HG02981 (cell line): ENCODE data around the gene RUNDC3A.
"Not testable (repeated sequence)": the region's sequence is repeated elsewhere in the genome, so short reads cannot be mapped to it uniquely, and the experiment has no call there.

Experiments
- ATAC-seq: cut with Tn5 transposase; IDR thresholded peaks from one replicate; pipeline ENCODE4 v1.9.1; 2021; ENCODE audit warnings: mild to moderate bottlenecking, moderate library complexity; ENCODE audit not compliant: unreplicated experiment

RUNDC3A gene

DNA sequence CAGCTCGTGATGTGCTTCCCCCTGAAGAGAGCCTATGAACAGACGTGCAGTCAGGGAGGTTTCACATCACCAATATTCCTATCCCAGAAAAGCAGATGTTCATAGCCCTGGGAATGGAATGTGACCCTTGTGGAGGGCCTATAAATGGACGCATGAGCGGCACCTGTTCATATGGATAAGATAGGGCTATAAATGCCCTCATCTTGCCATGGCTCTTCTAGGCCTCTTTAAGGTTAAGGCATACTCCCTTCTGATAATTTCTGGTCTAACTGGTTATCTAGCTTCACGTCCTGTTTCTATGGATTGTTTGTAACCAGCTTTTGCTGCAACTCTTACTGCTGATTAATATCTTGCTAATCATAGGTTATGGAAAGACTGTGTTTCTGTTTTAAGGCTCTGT is 32.2 kb downstream of the RUNDC3A start:
- ATAC-seq = not testable (repeated sequence)

GRCh38 chr17:44343510-44344209 is 35.3 kb downstream of the RUNDC3A start:
- no peak for ATAC-seq

- ATAC-seq = peak; percentile 47
Observed at GRCh38 chr17:44344939-44345453, 36.6 kb downstream of the RUNDC3A start, which contains the start of gene GRN. Gene GRN (plus strand): TSS chr17:44345302. CDS start chr17:44349165, 3,863 bp downstream.

DNA sequence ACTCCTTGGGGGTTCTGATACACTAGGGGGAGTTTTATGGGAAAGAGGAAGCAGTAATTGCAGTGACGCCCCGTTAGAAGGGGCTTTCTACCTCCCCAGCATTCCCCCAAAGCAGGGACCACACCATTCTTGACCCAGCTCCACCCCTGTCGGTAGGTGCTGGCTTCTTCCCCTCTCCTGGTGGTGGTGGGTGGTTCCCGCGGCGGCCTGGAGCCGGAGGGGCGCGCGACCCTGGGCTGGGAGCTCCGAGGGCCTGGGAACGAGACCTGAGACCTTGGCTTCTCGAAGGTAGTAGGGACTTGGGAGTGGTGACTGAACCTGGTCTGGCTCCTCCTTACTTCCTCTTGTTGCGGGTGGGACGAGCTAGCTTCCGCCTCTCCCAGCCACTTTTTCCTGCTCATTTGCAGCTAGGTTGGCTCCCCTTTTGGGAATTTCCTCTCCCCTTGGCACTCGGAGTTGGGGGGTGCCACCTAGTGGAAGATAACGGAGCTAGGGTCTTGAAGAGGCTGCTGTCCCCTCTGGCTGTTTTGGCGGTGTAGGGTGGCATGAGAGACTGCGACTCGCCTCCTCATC is 37.1 kb downstream of the RUNDC3A start:
- peak; percentile 4 for ATAC-seq

DNA sequence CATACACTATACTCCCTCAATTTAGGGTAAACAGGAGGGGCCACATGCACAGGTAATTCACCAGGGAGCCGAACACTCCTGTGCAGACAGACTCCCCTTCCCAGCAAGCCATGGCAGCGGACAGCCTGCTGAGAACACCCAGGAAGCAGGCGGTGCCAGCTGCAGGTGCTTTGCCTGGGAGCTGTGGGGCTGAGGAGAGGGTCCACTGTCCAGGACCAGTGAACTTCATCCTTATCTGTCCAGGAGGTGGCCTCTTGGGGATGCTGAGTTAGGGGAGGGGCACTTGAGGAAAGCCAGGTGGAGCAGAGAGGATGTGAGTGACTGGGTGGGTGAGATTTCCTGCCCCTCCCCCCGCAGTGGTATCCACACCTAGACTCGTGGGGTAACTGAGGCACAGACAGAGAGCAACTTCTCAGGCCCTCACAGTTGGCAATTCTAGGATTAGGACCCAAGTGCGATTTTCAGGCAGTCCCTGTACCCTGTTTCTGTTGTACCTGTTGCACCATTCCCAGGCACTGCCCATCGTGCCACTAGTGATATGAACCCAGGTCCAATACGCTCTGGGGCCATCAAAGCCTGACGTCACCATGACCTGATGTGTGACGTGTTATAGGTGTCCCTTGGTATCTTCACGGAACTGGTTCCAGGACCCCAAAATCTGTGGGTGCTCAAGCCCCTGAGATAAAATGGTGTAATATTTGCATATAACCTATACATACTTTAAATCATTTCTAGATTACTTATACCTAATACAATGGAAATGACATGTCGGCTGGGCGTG is 37.9 kb downstream of the RUNDC3A start:
- ATAC-seq = no peak

DNA sequence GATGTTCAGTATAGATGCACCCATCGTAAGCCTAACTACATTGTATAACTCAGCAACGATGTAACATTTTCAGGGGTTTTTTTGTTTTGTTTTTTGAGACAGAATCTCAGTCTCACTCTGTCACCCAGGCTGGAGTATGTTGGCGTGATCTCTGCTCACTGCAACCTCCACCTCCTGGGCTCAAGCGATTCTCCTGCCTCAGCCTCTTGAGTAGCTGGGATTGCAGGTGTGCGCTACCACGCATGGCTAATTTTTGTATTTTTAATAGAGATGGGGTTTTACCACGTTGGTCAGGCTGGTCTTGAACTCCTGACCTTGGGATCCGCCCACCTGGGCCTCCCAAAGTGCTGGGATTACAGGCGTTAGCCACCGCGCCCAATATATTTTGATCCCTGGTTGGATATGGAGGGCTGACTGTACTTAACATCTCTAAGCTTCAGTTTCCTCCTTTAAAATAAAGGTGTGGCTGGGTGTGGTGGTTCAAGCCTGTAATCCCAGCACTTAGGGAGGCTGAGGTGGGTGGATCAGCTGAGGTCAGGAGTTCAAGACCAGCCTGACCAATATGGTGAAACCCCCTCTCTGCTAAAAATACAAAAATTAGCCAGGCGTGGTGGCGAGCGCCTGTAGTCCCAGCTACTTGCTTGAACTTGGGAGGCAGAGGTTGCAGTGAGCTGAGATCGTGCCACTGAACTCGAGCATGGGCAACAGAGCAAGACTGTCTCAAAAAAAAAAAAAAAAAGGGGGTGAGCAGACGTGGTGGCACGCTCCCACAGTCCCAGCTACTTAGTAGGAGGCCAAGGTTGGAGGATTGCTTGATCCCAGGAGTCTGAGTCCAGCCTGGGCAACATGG is 39.0 kb downstream of the RUNDC3A start:
- not testable (repeated sequence) for ATAC-seq

DNA sequence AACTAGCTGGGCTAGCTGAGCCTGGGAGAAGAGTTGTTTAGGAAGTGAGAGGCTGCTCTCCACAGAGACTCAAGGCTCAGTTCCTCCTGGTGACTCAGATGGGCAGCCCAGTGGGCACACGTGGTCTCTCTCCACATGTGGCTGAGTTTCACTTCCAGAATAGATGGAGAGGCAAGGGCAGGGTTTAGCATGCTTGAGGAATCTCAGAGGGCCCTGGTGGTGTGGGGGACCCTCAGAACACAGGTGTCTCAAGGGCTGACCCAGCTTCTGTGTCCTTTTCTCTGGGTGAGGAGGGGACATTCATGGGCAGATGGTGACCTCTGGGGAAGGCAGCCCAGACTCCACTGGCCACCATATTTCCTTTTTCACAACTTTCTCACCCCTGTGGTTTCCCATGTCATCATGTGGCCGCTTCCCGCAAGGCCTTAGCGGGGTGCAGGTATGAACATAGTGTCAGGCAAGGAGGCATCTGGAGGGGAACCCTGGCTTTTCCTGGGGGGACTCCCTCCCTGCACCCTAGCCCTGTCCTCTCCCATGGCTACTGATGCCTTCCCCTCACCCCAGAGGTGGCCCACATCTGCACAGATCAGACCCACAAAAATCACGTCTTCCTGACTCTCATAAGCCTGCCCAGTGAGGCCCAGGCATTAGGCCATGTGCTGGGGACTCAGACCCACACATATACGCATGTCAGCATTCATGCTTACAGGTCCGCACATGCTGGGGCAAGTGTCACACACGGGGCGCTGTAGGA is 40.0 kb downstream of the RUNDC3A start:
- peak; percentile 46 for ATAC-seq

DNA sequence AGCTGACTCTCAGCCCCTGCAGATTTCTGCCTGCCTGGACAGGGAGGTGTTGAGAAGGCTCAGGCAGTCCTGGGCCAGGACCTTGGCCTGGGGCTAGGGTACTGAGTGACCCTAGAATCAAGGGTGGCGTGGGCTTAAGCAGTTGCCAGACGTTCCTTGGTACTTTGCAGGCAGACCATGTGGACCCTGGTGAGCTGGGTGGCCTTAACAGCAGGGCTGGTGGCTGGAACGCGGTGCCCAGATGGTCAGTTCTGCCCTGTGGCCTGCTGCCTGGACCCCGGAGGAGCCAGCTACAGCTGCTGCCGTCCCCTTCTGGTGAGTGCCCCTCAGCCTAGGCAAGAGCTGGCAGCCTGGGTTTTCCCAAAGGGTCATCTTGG is 40.6 kb downstream of the RUNDC3A start:
- no peak for ATAC-seq

GRCh38 chr17:44349553-44350070 is 41.2 kb downstream of the RUNDC3A start:
- no peak for ATAC-seq

GRCh38 chr17:44350733-44351226 is 42.4 kb downstream of the RUNDC3A start:
- no peak for ATAC-seq

- ATAC-seq = no peak
Observed at GRCh38 chr17:44351464-44351863, 43.1 kb downstream of the RUNDC3A start.

- ATAC-seq = no peak
Observed at GRCh38 chr17:44351961-44352827, 43.8 kb downstream of the RUNDC3A start.

- ATAC-seq = no peak
Observed at GRCh38 chr17:44352828-44353671, 44.6 kb downstream of the RUNDC3A start.

- ATAC-seq = no peak
Observed at GRCh38 chr17:44353672-44354331, 45.4 kb downstream of the RUNDC3A start.

DNA sequence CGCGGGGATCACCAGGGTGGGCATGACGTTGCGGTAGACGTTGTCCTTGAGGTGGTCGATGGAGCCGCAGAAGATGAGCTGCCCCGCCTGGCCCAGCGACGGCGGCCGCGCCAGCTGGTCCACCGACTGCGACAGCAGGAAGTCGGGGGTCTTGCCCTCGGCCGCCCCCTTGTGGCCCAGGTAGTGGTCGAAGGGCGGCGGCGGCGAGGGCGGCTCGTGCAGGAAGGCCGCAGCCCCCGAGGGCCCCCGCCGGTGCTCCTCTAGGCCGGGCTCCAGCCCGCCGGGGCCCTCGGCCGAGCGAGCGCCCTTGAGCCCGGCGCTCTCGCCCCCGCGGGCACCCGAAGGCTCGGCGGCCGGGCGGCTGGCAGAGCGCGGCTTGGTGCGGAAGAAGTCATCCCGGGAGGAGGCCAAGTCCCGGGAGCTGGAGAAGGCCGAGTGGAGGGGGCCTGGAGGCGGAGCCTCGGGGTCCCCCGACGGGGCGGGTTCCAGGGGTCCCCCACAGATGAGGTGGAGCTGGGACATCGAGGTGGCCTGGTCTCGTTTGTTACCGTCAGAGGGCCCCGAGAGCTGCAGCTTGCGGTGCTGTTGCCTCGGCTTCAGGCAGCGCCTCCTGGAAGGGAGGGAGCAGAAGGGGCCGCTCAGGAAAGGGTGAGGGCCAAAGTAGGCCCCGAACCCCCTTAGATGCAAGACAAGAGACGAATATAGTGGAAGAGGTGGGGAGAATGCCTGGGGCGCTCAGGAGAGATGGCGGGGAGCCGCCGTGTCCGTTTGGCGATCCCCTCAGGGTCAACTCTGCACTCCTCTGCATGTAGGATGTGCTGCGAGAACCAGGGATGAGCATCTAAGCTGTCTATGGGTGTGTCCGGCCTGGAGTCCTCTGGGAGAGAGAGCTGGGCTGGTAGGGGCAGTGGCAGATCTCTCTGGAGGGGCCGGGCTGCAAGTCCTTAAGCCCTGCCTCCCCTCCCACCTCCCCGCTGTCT is 46.5 kb downstream of the RUNDC3A start:
- ATAC-seq = no peak

DNA sequence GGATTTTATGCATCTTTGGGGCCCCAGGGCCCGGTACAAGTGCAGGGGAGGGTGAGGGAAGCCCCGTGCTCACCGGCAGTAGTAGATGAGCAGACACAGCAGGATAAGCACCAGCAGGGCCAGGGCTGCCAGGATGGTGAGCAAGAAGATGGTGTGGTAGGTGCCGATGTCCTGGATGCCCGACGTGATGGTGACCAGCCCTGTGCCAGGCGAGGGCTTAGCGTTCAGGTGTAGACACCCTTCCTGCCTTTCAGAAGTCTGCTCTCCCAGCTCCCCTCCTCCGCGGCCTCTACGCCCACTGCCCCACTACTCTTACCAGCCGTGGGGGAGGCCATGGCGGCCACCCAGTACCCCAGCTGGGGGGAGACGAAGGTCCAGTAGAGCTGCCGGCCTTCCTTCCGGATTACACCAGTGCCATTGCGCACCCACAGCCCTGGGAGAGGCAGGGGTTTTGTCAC is 47.3 kb downstream of the RUNDC3A start:
- ATAC-seq = no peak
